ENCODE data around the gene MAB21L1.

GRCh38 chr13:35473802-35474201, 2.7 kb downstream of the MAB21L1 start:
- TF ChIP-seq JUND (IDR thresholded peaks at IDR 0.05; ENCODE audit: low read length) (no peak), CTCF (IDR thresholded peaks at IDR 0.05; ENCODE audit: control extremely low read depth in 1 of 3, insufficient read depth in 1 of 3, low read depth in 1 of 3, low read length in 3 of 3) (no peak), YY1 (IDR thresholded peaks at IDR 0.05; ENCODE audit: low read depth, low read length) (no peak), GABPA (IDR thresholded peaks at IDR 0.05; ENCODE audit: borderline replicate concordance, insufficient read depth, low read length) (no peak), POLR2AphosphoS5 (IDR thresholded peaks at IDR 0.05; ENCODE audit: low read depth, low read length) (no peak)

Data from H1 (cell line).